GM23248 (cell line): Measurements from ENCODE around the gene RIPOR3. TPM values are rescaled to one million over a fixed set of nuclear protein-coding genes. Genes with fewer than 3 reads are reported as not detected.

ENCODE experiments used
- DNase-seq: peaks from one replicate; pipeline ENCODE4 v3.0.0-alpha.2; 2015
- H2AFZ ChIP-seq: fragments of 200-600 bp; sonication (generic); 2 replicates; pipeline ENCODE4 v1.6.1; 2016; ENCODE audit warnings: antibody characterized with exemption
- H3F3A ChIP-seq: fragments of 200-600 bp; sonication (generic); 2 replicates; pipeline ENCODE4 v1.6.1; 2016; ENCODE audit warnings: mild to moderate bottlenecking, antibody characterized with exemption, mixed run types; ENCODE audit not compliant: insufficient read depth
- H3K27ac ChIP-seq: fragments of 200-600 bp; sonication (generic); 2 replicates; pipeline ENCODE4 v1.5.1; 2016; ENCODE audit warnings: mild to moderate bottlenecking
- H3K27me3 ChIP-seq: fragments of 200-600 bp; sonication (generic); replicated peaks from 2 replicates; pipeline ENCODE4 v1.6.1; 2016; ENCODE audit warnings: mild to moderate bottlenecking; ENCODE audit not compliant: insufficient read depth
- H3K36me3 ChIP-seq: fragments of 200-600 bp; sonication (generic); 2 replicates; pipeline ENCODE4 v1.6.1; 2016; ENCODE audit warnings: low read depth, mild to moderate bottlenecking
- H3K4me1 ChIP-seq: fragments of 200-600 bp; sonication (generic); 2 replicates; pipeline ENCODE4 v1.6.1; 2016; ENCODE audit warnings: mild to moderate bottlenecking; ENCODE audit not compliant: insufficient read depth
- H3K4me2 ChIP-seq: fragments of 200-600 bp; sonication (generic); one replicate; pipeline ENCODE4 v1.6.1; 2016; ENCODE audit warnings: mild to moderate bottlenecking; ENCODE audit not compliant: unreplicated experiment
- H3K4me3 ChIP-seq: fragments of 200-600 bp; sonication (generic); 2 replicates; pipeline ENCODE4 v1.5.1; 2016; ENCODE audit warnings: mild to moderate bottlenecking
- H3K79me2 ChIP-seq: fragments of 200-600 bp; sonication (generic); 2 replicates; pipeline ENCODE4 v1.6.1; 2016; ENCODE audit warnings: mild to moderate bottlenecking; ENCODE audit not compliant: insufficient read depth
- H3K9ac ChIP-seq: fragments of 200-600 bp; sonication (generic); 2 replicates; pipeline ENCODE4 v1.6.1; 2016; ENCODE audit warnings: mild to moderate bottlenecking
- H3K9me2 ChIP-seq: fragments of 200-600 bp; sonication (generic); 2 replicates; pipeline ENCODE4 v1.6.1; 2016; ENCODE audit warnings: mixed run types, mild to moderate bottlenecking, moderate library complexity; ENCODE audit not compliant: insufficient read depth
- H3K9me3 ChIP-seq: fragments of 200-600 bp; sonication (generic); one replicate; pipeline ENCODE4 v1.6.1; 2017; ENCODE audit warnings: low read depth
- H4K20me1 ChIP-seq: fragments of 200-600 bp; sonication (generic); 2 replicates; pipeline ENCODE4 v1.6.0; 2016; ENCODE audit not compliant: insufficient read depth
- EZH2 ChIP-seq: fragments of 200-600 bp; sonication (generic); IDR thresholded peaks from 2 replicates; pipeline ENCODE4 v1.6.1; 2018; ENCODE audit warnings: antibody characterized with exemption, mild to moderate bottlenecking; ENCODE audit not compliant: insufficient read depth, poor library complexity, severe bottlenecking
- EZH2phosphoT487 ChIP-seq: fragments of 200-600 bp; sonication (generic); IDR thresholded peaks from 2 replicates; pipeline ENCODE4 v1.6.1; 2018; ENCODE audit warnings: antibody characterized with exemption, moderate library complexity, mild to moderate bottlenecking, low read depth; ENCODE audit not compliant: insufficient read depth
- WGBS, 2 experiments: methylation state at CpG; one replicate each; pipeline ENCODE4 v1.1.6; 2015 to 2017; ENCODE audit warnings: low lambda C conversion rate in 2 of 2, low coverage in 1 of 2; ENCODE audit errors: missing lambda C conversion rate in 2 of 2; 5-methylcytosine and 5-hydroxymethylcytosine counted together
- in situ Hi-C: fragments of 300-500 bp; cut with MboI; formaldehyde crosslinking; loops from 2 replicates; pipeline ENCODE4 v1.15.0; 2020
- polyA plus RNA-seq: library from polyadenylated mRNA; unstranded; fragments of >200 nt; fragmentation: Nextera tagmentation; extraction: Ambion mirVana; gene quantifications from 2 replicates; pipeline ENCODE4 v1.2.1, GENCODE V29; 2016
- total RNA-seq: library from RNA; depleted of rRNA; stranded (reverse); fragments of >200 nt; shearing (Covaris generic); gene quantifications from 2 replicates; pipeline ENCODE4 v1.2.3, GENCODE V29; 2014

Gene RIPOR3
- total and polyA plus RNA-seq, 2 experiments from 2014 or later = 0.49 TPM; not detected in 1

DNA sequence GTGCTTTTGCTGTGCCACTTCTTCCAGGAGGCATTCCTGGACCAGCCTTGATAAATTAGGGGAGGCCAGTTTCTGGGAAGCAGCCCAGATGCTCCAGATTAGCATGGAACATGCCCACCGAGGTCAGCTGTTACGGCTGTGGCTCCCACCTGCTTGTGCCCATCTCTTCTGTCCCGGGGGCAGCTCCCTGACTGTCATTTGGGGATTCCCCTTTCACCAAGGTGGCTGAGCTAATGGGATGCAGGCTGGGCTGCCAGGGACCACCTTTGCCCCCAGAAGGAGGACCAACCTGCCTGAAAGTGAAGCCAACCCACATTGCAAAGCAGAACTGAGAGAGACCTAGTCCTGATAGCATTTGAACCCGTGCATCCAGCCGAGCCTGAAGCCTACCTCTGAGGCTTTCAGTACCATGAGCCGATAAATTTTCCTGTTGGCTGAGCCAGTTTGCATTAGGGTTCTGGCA is 95.9 kb downstream of the RIPOR3 start:
- H3K27me3 ChIP-seq = no peaks in the 10 kb centered on the region
- no peaks in the 10 kb centered on the region for H3K79me2 ChIP-seq
- 59 to 65% methylated on average over 5 to 6 of the region's 6 CpGs for WGBS, 2 experiments
- H3K36me3 ChIP-seq = no peaks in the 10 kb centered on the region
- no peaks in the 10 kb centered on the region for H3K4me1 ChIP-seq
- DNase-seq = no peak
- in situ Hi-C loops = no loop called here
- H3K4me3 ChIP-seq = no peak overlapping the region
- TF ChIP-seq EZH2phosphoT487 = no peak
- no peak for TF ChIP-seq EZH2
- no peaks in the 10 kb centered on the region for H4K20me1 ChIP-seq
- no peak overlapping the region for H3K4me2 ChIP-seq
- H3K9me3 ChIP-seq = no peaks in the 10 kb centered on the region
- no peak overlapping the region for H2AFZ ChIP-seq
- no peaks in the 10 kb centered on the region for H3K9me2 ChIP-seq
- H3K27ac ChIP-seq = no peak overlapping the region
- no peaks in the 10 kb centered on the region; the same call in 1 of the 2 replicates for H3F3A ChIP-seq
- H3K9ac ChIP-seq = no peak overlapping the region

DNA sequence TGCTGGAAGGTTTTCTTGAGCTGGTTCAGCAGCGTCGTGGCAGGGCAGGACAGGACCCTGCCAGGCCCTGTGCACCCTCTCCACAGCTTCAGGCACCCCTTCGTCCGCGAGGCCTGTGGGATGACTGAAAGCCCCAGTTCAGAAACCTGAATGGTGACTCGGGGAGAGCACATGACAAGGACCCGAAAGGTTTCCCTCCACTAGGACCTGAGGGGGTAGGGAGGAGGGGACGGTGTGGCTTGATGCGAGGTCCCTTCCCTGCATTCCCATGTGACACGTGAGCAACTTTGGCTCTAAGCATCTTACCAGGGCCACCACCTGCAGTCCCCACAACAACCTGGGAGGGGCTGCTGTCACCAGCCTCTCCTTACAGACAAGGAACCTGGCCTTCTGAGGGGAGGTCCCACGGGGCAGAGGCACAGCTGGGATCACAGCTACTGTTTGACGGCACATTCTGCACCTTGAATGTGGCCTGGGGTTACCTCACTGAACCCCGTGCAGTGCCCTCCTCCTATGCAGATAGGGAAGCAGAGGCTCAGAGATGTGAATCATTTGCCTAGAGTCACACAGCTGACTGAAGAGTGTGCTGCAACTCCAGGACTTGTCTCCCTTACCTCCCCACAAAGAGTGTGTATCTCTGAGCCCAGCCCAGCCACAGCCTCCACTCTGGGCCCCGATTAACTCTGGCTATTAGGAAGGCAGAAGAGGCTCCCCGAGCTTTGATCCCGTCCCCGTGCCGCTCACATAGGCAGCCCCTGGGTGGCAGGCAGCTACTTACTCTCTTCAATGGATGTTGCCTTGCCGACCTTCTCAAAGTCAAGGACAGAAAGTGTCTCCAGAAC is 96.5 kb downstream of the RIPOR3 start:
- H3K9me3 ChIP-seq = no peaks in the 10 kb centered on the region
- TF ChIP-seq EZH2phosphoT487 (no peak), EZH2 (no peak)
- no peaks in the 10 kb centered on the region for H4K20me1 ChIP-seq
- no peaks in the 10 kb centered on the region; the same call in 1 of the 2 replicates for H3K36me3 ChIP-seq
- H3F3A ChIP-seq = no peaks in the 10 kb centered on the region; the same call in 1 of the 2 replicates
- in situ Hi-C loops = no loop called here
- H3K4me2 ChIP-seq = no peak overlapping the region
- H3K9me2 ChIP-seq = no peaks in the 10 kb centered on the region
- no peaks in the 10 kb centered on the region for H3K27me3 ChIP-seq
- no peaks in the 10 kb centered on the region for H3K4me1 ChIP-seq
- no peak overlapping the region for H3K9ac ChIP-seq
- H3K79me2 ChIP-seq = no peaks in the 10 kb centered on the region
- no peak for DNase-seq
- 71 to 74% methylated on average over 19 of the region's 19 CpGs for WGBS, 2 experiments
- H3K27ac ChIP-seq = no peak overlapping the region
- no peak overlapping the region for H3K4me3 ChIP-seq
- H2AFZ ChIP-seq = no peak overlapping the region

GRCh38 chr20:50594231-50594590 is 97.1 kb downstream of the RIPOR3 start:
- H3F3A ChIP-seq = no peaks in the 10 kb centered on the region; the same call in 1 of the 2 replicates
- H3K9me2 ChIP-seq = no peaks in the 10 kb centered on the region
- TF ChIP-seq EZH2phosphoT487 (no peak), EZH2 (no peak)
- WGBS, 2 experiments = 93% methylated on average over 10 to 11 of the region's 11 CpGs
- H3K27me3 ChIP-seq = no peaks in the 10 kb centered on the region
- no peaks in the 10 kb centered on the region for H4K20me1 ChIP-seq
- H3K9ac ChIP-seq = no peak overlapping the region
- H3K79me2 ChIP-seq = no peaks in the 10 kb centered on the region
- no peak overlapping the region for H3K4me2 ChIP-seq
- in situ Hi-C loops = no loop called here
- H3K4me3 ChIP-seq = no peak overlapping the region
- no peaks in the 10 kb centered on the region for H3K4me1 ChIP-seq
- no peak overlapping the region for H3K27ac ChIP-seq
- DNase-seq = no peak
- no peaks in the 10 kb centered on the region for H3K9me3 ChIP-seq
- H2AFZ ChIP-seq = no peak overlapping the region
- no peaks in the 10 kb centered on the region; the same call in 1 of the 2 replicates for H3K36me3 ChIP-seq

DNA sequence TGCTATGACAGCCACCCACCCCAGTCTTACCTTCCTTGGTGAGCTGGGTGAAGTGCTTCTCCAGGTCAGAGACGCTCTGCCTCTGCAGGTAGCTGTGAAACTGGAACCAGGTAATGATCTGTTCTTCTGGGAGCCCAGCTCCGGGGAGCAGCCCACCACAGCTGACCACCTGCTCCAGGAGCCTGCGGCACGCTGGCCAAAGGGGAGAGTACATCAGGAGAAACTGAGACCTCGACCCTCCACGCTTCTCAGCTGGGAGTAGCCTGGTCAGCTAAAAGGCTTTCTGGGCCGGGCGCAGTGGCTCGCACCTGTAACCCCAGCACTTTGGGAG is 98.4 kb downstream of the RIPOR3 start:
- no peaks in the 10 kb centered on the region for H3F3A ChIP-seq
- H3K9ac ChIP-seq = no peak overlapping the region
- H2AFZ ChIP-seq = no peak overlapping the region
- H3K36me3 ChIP-seq = no peaks in the 10 kb centered on the region; the same call in 1 of the 2 replicates
- no peak overlapping the region for H3K4me3 ChIP-seq
- in situ Hi-C loops = no loop called here
- H3K27me3 ChIP-seq = no peaks in the 10 kb centered on the region
- no peak for DNase-seq
- H3K9me3 ChIP-seq = no peaks in the 10 kb centered on the region
- H3K9me2 ChIP-seq = no peaks in the 10 kb centered on the region
- H3K79me2 ChIP-seq = no peaks in the 10 kb centered on the region
- no peaks in the 10 kb centered on the region for H4K20me1 ChIP-seq
- no peaks in the 10 kb centered on the region for H3K4me1 ChIP-seq
- no peak overlapping the region for H3K27ac ChIP-seq
- no peak for TF ChIP-seq EZH2phosphoT487
- TF ChIP-seq EZH2 = no peak
- H3K4me2 ChIP-seq = no peak overlapping the region
- WGBS, 2 experiments = 95% methylated on average over 9 of the region's 9 CpGs
